DOHH2 (cell line): Measurements from ENCODE around the gene PRPF18.

Experiments used
- H3F3A ChIP-seq: fragments of 200-600 bp; sonication (generic), shearing (Covaris generic); 2 replicates; pipeline ENCODE4 v1.6.0; 2016; ENCODE audit warnings: antibody characterized with exemption, mild to moderate bottlenecking; ENCODE audit not compliant: control insufficient read depth, insufficient read depth
- H3K27ac ChIP-seq: fragments of 200-600 bp; sonication (generic); 2 replicates; pipeline ENCODE4 v1.5.1; 2014; ENCODE audit warnings: low read depth, mild to moderate bottlenecking, low read length, moderate library complexity
- H3K27me3 ChIP-seq: fragments of 200-600 bp; sonication (generic); 2 replicates; pipeline ENCODE4 v1.6.1; 2014; ENCODE audit warnings: mild to moderate bottlenecking, low read length, mixed read lengths; ENCODE audit not compliant: control insufficient read depth
- H3K36me3 ChIP-seq: fragments of 200-600 bp; sonication (generic); 2 replicates; pipeline ENCODE4 v1.6.1; 2014; ENCODE audit warnings: mild to moderate bottlenecking, low read length, moderate library complexity, mixed read lengths; ENCODE audit not compliant: control insufficient read depth
- H3K4me1 ChIP-seq: fragments of 200-600 bp; sonication (generic); 2 replicates; pipeline ENCODE4 v1.6.1; 2014; ENCODE audit warnings: mild to moderate bottlenecking, low read length, mixed read lengths; ENCODE audit not compliant: control insufficient read depth
- H3K4me2 ChIP-seq: fragments of 200-600 bp; sonication (generic); 2 replicates; pipeline ENCODE4 v1.6.0; 2014; ENCODE audit warnings: mild to moderate bottlenecking, low read length, moderate library complexity
- H3K4me3 ChIP-seq: fragments of 200-600 bp; sonication (generic); 2 replicates; pipeline ENCODE4 v1.5.1; 2014; ENCODE audit warnings: mild to moderate bottlenecking, low read length, mixed read lengths
- H3K79me2 ChIP-seq: fragments of 200-600 bp; sonication (generic); 2 replicates; pipeline ENCODE4 v1.6.1; 2014; ENCODE audit warnings: mild to moderate bottlenecking, low read length, mixed read lengths; ENCODE audit not compliant: control insufficient read depth
- H3K9me2 ChIP-seq: fragments of 200-600 bp; sonication (generic); replicated peaks from 2 replicates; pipeline ENCODE4 v1.6.1; 2014; ENCODE audit warnings: mild to moderate bottlenecking, low read length, mixed read lengths; ENCODE audit not compliant: control insufficient read depth
- H3K9me3 ChIP-seq: fragments of 200-600 bp; sonication (generic); 2 replicates; pipeline ENCODE4 v1.6.1; 2014; ENCODE audit warnings: antibody characterized with exemption, low read length, mixed read lengths; ENCODE audit not compliant: control insufficient read depth, insufficient read depth
- H4K20me1 ChIP-seq: fragments of 200-600 bp; sonication (generic); 2 replicates; pipeline ENCODE4 v1.6.0; 2014; ENCODE audit warnings: low read depth, mild to moderate bottlenecking, antibody characterized with exemption, low read length, moderate library complexity; ENCODE audit not compliant: control insufficient read depth, insufficient read depth
- EZH2phosphoT487 ChIP-seq: fragments of 200-600 bp; sonication (generic); IDR thresholded peaks from 2 replicates; pipeline ENCODE4 v1.6.1; 2017; ENCODE audit warnings: borderline replicate concordance, mild to moderate bottlenecking, antibody characterized with exemption, low read length, moderate library complexity, mixed read lengths
- TF ChIP-seq, protein P1 (sequence below): fragments of 200-600 bp; sonication (generic); IDR thresholded peaks from one replicate; pipeline ENCODE4 v1.5.1; 2014; ENCODE audit warnings: antibody characterized with exemption, mild to moderate bottlenecking, low read depth, low read length; ENCODE audit not compliant: poor library complexity, severe bottlenecking

PRPF18 gene

DNA sequence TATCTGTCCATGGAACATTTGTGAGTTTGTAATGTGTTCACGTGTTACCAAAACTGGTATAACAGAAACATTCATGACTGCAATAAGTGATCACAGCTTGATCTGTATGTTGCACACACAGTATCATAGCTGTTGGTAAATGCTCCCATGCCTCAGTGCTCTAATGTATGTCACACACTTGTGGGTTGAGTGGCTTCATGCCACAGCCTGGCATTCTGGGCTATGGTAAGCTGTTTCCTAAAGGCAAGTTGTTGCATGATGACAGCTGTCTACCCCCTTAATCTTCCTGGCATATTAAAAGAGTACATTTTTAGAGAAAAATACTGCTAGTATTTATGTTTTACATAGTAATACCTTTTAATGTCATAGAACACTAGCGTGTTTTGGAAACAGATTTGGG, 35.2 kb downstream of the PRPF18 start:
- Histone ChIP-seq H3K79me2 (no peaks in the 10 kb centered on the region), H3K4me3 (no peak overlapping the region), H3K36me3 (peaks cover 7% of the 10 kb centered on the region), H3F3A (no peaks in the 10 kb centered on the region), H3K27me3 (no peaks in the 10 kb centered on the region), H3K9me3 (no peaks in the 10 kb centered on the region), H3K4me1 (no peaks in the 10 kb centered on the region), H4K20me1 (no peaks in the 10 kb centered on the region), H3K4me2 (no peak overlapping the region), H3K9me2 (no peaks in the 10 kb centered on the region), H3K27ac (no peak overlapping the region)
- TF ChIP-seq, protein P1, sequence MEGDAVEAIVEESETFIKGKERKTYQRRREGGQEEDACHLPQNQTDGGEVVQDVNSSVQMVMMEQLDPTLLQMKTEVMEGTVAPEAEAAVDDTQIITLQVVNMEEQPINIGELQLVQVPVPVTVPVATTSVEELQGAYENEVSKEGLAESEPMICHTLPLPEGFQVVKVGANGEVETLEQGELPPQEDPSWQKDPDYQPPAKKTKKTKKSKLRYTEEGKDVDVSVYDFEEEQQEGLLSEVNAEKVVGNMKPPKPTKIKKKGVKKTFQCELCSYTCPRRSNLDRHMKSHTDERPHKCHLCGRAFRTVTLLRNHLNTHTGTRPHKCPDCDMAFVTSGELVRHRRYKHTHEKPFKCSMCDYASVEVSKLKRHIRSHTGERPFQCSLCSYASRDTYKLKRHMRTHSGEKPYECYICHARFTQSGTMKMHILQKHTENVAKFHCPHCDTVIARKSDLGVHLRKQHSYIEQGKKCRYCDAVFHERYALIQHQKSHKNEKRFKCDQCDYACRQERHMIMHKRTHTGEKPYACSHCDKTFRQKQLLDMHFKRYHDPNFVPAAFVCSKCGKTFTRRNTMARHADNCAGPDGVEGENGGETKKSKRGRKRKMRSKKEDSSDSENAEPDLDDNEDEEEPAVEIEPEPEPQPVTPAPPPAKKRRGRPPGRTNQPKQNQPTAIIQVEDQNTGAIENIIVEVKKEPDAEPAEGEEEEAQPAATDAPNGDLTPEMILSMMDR, result no peak
- TF ChIP-seq EZH2phosphoT487, result no peak

DNA sequence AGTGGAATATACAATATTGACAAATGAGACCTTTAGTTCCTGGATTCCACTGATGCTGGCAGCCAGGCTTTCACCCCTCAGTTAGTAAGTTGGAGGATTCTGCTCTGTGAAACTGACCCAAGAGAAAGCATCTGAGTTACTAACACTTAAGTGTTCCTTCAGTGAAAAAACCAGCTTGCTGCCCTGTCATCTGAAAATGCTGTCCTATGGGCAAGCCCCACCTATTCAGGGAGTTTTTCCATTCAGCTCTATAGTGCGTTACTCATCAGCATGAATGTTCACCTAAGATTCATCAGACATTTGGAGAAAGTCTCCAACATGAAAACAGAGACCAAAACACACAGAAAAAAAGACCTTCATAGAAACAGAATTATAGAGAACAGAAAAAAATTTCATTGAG, 37.9 kb downstream of the PRPF18 start:
- H3K9me2 ChIP-seq, result no peaks in the 10 kb centered on the region
- H3K27me3 ChIP-seq, result no peaks in the 10 kb centered on the region
- no peak for TF ChIP-seq EZH2phosphoT487
- TF ChIP-seq, protein P1, result no peak
- H3K4me1 ChIP-seq, result no peaks in the 10 kb centered on the region
- no peak overlapping the region for H3K4me2 ChIP-seq
- H3K36me3 ChIP-seq, result no peaks in the 10 kb centered on the region
- no peaks in the 10 kb centered on the region for H3K9me3 ChIP-seq
- no peaks in the 10 kb centered on the region for H3K79me2 ChIP-seq
- H4K20me1 ChIP-seq, result no peaks in the 10 kb centered on the region
- H3K4me3 ChIP-seq, result no peak overlapping the region
- H3F3A ChIP-seq, result no peaks in the 10 kb centered on the region
- H3K27ac ChIP-seq, result no peak overlapping the region

DNA sequence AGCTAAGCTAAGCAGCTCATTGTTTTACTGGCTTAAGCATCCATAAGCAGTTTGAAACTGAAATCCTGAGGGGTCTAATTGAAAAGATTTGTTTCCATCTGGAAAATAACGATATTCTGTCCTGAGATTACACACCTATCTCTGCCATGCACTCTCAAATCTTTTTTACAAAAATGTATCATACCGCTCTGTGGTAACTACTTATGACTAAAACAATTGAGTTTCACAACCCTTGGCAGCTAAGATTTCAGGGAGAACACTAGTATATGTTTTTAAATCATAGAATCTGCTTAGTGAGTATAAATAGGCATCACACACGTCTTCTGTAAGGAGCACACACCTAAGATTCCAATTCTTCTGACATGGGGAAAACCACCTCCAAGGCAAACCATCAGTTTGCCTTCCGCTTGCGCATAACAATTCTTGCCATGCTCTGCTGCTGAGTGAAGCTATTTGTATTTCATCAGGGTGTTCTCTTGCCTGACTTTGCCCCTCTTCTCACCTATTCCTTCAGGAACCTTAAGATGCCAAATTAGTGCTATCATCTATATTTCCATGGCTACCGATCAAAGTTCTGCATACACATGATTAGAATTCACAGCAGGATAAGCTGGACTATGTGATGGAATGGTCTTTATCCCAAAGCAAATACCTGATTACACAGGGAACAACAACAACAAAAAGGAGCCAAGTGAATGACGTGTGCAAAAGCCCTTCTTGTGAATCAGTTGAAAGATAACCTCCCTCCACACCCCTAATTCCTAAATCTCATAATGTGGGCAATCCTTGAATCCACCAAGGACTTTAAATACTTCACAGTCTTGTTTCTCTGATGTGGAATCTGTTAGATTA, 40.9 kb downstream of the PRPF18 start:
- Histone ChIP-seq H3K4me3 (no peak overlapping the region), H3K27me3 (no peaks in the 10 kb centered on the region), H3F3A (no peaks in the 10 kb centered on the region), H3K4me2 (no peak overlapping the region), H3K36me3 (peaks cover 8% of the 10 kb centered on the region), H3K9me2 (no peaks in the 10 kb centered on the region), H4K20me1 (no peaks in the 10 kb centered on the region), H3K27ac (no peak overlapping the region), H3K9me3 (no peaks in the 10 kb centered on the region), H3K79me2 (no peaks in the 10 kb centered on the region), H3K4me1 (peaks cover 12% of the 10 kb centered on the region)
- TF ChIP-seq EZH2phosphoT487, result no peak
- TF ChIP-seq, protein P1, result no peak
